Measurements from ENCODE around the gene SLCO3A1. TPM values are rescaled to one million over a fixed set of nuclear protein-coding genes. Genes with fewer than 3 reads are reported as not detected.

SLCO3A1 gene
- total RNA-seq, 3 donors from 2014 or later, result 13.4 to 23.8 (median 14.3) TPM

GRCh38 chr15:92112711-92113110 is 259.2 kb downstream of the SLCO3A1 start:
- intact Hi-C loops (cut with DNase I, micrococcal nuclease), result no loop called here
- ATAC-seq (no peak), DNase-seq (no peak)
- Histone ChIP-seq H3K4me3 (no peak overlapping the region), H3K9me3 (no peaks in the 10 kb centered on the region), H3K36me3 (ENCODE audit: low read depth) (no peaks in the 10 kb centered on the region), H3K4me1 (ENCODE audit: low read depth) (no peaks in the 10 kb centered on the region)
- TF ChIP-seq CTCF (IDR thresholded peaks at IDR 0.05), result no peak

DNA sequence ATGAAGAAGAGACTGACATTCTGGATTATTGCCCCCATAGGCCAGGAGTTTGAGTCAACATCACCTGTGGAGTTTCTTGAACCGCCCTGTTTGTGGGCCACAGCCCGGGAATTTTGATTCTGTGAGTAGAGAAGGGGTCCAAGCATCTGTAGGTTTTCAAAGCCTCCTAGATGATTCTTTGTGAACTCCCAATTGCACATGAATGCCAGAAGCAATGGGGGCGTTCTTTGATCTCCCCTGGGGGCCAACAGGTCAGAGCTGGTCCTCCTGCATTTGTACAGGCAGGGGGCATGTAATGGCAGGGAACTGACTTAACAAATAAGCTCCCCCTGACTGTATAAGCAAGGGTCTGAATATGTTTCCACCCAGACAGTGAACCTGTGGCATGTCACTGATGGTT is 260.3 kb downstream of the SLCO3A1 start:
- no peak for DNase-seq
- H3K4me3 ChIP-seq, result no peak overlapping the region
- H3K9me3 ChIP-seq, result no peaks in the 10 kb centered on the region
- intact Hi-C loops (cut with DNase I, micrococcal nuclease), result no loop called here
- H3K36me3 ChIP-seq (ENCODE audit: low read depth), result no peaks in the 10 kb centered on the region
- no peaks in the 10 kb centered on the region for H3K4me1 ChIP-seq (ENCODE audit: low read depth)
- TF ChIP-seq CTCF (IDR thresholded peaks at IDR 0.05), result no peak
- ATAC-seq, result no peak

GRCh38 chr15:92115834-92116233 is 262.3 kb downstream of the SLCO3A1 start:
- no peaks in the 10 kb centered on the region for H3K4me1 ChIP-seq (ENCODE audit: low read depth)
- DNase-seq (no peak), ATAC-seq (no peak)
- no peaks in the 10 kb centered on the region for H3K36me3 ChIP-seq (ENCODE audit: low read depth)
- no peaks in the 10 kb centered on the region for H3K9me3 ChIP-seq
- H3K4me3 ChIP-seq, result no peak overlapping the region
- no peak for TF ChIP-seq CTCF (IDR thresholded peaks at IDR 0.05)
- intact Hi-C loops (cut with DNase I, micrococcal nuclease), result no loop called here

- no peaks in the 10 kb centered on the region for H3K36me3 ChIP-seq (ENCODE audit: low read depth)
- H3K4me3 ChIP-seq, result no peak overlapping the region
- H3K4me1 ChIP-seq (ENCODE audit: low read depth), result no peaks in the 10 kb centered on the region
- no peaks in the 10 kb centered on the region for H3K9me3 ChIP-seq
- TF ChIP-seq CTCF (IDR thresholded peaks at IDR 0.05), result no peak
- intact Hi-C loops (cut with DNase I, micrococcal nuclease), result no loop called here
- DNase-seq, result no peak
- ATAC-seq, result no peak
These were observed 262.8 kb downstream of the SLCO3A1 start for GRCh38 chr15:92116330-92116729.

DNA sequence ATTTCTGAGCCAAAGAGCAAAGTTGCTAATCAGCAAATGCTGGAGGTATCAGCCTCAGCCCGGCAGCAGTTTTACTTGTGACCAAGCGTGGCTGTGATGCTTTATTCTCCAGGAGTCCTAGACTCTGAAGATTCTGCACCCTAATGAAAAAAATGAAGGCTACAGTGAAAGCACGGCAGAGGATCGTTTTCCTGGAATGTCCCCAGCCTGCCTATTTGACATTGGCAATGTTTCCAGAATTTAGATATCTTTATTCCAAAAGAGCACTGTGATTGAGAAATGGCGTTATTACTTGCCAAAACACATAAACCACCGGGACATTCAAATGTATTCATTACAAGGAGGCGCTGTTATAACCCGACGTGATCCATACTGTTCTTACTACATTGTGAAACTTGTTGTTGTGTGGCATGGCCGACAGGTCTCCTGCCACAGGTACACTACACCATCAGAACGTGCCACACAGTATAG is 263.8 kb downstream of the SLCO3A1 start:
- Histone ChIP-seq H3K4me3 (no peak overlapping the region), H3K36me3 (ENCODE audit: low read depth) (no peaks in the 10 kb centered on the region), H3K9me3 (no peaks in the 10 kb centered on the region), H3K4me1 (ENCODE audit: low read depth) (no peaks in the 10 kb centered on the region)
- intact Hi-C loops (cut with DNase I, micrococcal nuclease), result no loop called here
- TF ChIP-seq CTCF (IDR thresholded peaks at IDR 0.05), result no peak
- no peak for DNase-seq
- no peak for ATAC-seq

All from mucosa of descending colon (tissue), 3 donors.